ENCODE measurements around the gene AKAP13.

The AKAP13 gene

DNA sequence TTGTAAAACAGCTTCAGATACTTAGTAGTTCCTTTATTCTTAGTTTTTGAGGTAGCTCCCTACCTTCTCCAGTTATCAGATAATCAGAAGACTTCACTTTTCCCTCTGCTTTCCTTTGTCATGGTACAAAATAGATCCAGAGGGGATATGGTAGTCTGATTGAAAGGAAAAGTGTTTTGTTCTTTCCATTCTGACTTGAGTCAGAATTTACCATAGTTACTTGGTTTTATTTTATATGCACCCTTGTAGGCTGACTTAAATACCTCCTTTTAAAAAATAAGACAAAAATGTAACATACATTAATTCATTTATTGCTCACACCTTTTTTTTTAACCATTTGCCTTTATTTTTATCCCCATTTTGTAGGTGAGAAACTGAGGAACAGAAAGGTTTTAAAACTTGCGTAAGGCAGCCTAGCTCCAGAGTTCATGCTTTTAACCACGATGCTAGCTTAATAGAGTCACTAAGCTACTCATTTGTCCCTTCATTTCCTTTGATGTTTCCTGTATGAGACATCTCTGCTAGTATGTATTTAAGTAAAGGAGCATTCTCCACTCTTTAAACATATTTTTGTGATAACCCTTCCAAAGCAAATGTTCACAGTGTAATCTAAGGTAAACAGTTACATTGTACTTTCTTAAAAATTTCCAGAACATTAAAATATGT lies 226.9 kb downstream of the AKAP13 start:
- DNase-seq = no peak

DNA sequence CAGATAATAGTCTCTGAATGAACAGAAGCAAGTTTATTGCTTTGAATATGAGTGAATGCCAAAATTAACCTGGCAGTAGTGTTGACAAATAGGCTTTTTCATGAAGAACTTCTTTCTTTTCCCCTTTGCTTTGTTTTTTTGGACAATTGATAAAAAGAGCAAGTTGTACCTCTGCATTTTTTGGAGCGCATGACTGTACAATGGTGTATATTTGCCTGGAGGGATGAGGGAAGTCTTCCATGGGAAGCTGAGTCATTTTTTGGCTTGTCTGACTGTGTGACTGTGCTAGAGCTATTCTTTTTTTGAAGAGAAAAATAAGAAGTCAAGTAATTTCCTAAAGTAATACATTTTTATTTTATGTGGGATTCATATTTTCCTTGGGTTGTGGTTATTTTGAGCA lies 227.4 kb downstream of the AKAP13 start:
- DNase-seq = no peak

- no peak for DNase-seq
Measured at GRCh38 chr15:85609492-85609891, 229.1 kb downstream of the AKAP13 start.

GRCh38 chr15:85611361-85611760 lies 231.0 kb downstream of the AKAP13 start:
- no peak for DNase-seq

DNA sequence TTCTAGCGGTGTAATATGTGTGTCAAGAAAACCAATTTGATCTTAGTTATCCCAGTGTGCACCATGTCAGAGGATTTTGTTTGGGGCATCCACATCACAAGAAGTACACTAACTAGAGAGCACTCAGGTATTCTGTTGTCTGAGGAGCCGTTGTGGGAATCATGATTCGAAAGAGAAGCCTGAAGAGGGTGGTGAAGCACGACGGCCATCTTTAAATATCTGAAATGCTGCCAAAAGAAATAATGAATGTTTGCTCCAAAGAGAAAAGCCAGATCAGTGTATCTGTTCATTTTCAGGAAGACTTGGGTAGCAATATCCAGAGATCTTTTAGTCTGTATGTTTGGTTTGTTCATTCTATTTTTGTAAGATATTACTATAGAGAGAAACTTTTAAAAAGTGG lies 233.7 kb downstream of the AKAP13 start:
- no peak for DNase-seq

DNA sequence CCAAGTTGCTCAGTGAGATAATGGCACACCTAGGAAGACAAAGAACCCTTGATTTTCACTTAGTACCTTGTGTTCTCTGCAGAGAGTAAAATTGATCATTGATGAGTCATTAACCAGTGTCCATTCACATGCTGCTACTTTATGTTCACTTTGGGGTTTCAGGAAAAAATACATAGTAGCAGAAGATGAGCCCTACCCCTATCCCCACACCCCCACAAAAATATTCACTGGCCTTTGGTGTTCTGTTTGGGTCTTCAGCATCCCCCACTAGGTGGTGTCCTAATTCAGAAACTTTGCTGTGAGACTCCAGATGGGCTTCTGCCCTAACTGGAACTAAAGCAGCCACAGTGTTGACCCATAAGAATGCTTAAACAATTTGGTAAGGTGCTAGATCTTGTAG lies 235.5 kb downstream of the AKAP13 start:
- DNase-seq = peak; percentile 31

DNA sequence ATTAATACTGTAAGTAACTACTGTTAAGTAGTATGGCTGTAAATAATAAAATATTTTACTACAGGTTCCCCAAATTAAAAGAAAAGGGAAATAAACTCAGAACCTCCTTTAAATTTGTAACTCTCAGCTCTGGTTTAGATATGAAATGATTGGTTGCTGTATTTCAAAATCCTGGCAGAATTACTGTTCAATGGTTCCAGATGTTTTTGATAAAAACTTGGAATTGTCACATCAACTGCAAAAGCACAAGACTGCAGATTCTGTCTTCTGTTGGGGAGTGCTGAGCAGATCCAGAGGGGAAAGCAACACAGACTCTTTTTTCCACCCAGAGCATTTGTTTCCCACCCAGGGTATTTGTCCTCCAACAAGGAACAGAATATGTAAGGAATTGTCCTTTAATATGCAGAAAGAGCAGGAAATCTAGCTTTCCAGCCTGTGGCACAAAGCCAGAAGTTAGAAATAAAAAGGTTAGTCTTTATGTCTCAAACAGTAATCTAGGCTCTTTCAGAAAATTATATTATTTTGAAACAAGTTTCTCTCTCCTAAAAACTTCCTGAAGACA lies 236.2 kb downstream of the AKAP13 start:
- no peak for DNase-seq

DNA sequence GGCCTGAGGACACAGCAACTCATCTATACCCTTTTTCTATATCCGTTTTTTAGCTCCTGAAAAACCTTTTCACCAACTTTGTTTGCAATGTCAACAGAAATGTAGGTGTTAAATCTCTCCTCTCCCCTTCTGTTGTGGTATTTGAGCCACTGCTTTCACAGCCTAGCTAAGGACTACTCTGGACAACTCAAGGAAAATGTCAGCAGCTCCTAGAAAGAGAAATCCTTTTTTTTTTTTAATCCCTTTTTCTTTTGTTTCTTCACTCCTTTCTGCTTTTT lies 237.8 kb downstream of the AKAP13 start:
- no peak for DNase-seq

DNA sequence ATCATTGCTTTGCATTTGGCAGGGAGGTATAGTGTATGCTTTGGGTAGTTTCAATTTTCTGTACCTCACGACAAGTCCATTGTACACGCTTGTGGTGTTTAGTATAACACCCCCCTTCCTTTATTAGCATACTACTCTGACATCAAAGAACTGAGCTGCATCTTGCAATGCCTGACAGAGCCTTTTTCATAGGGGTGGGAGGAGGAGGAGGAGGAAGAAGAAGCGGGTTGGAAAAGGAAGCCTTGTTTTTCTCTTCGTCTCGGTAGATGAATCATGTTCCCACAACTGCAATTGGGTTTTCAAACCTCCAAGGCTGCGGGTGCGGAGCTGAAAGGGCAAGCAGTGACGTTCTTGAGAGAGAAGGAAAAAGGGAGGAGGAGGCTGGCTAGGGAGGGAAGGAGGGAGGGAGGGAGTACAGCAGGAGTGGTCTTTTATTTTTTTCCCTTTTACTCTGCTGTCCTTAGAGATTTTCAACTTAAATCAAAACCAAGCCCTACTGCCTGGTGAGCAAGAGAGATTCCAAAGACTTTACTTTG lies 238.6 kb downstream of the AKAP13 start:
- DNase-seq = peak; percentile 53

- DNase-seq = no peak
Measured at GRCh38 chr15:85619992-85620689, 239.7 kb downstream of the AKAP13 start.

- DNase-seq = no peak
Measured at GRCh38 chr15:85620690-85621049, 240.3 kb downstream of the AKAP13 start.

- DNase-seq = no peak
Measured at GRCh38 chr15:85621094-85621493, 240.7 kb downstream of the AKAP13 start.

- no peak for DNase-seq
Measured at GRCh38 chr15:85622221-85622831, 241.9 kb downstream of the AKAP13 start.

DNA sequence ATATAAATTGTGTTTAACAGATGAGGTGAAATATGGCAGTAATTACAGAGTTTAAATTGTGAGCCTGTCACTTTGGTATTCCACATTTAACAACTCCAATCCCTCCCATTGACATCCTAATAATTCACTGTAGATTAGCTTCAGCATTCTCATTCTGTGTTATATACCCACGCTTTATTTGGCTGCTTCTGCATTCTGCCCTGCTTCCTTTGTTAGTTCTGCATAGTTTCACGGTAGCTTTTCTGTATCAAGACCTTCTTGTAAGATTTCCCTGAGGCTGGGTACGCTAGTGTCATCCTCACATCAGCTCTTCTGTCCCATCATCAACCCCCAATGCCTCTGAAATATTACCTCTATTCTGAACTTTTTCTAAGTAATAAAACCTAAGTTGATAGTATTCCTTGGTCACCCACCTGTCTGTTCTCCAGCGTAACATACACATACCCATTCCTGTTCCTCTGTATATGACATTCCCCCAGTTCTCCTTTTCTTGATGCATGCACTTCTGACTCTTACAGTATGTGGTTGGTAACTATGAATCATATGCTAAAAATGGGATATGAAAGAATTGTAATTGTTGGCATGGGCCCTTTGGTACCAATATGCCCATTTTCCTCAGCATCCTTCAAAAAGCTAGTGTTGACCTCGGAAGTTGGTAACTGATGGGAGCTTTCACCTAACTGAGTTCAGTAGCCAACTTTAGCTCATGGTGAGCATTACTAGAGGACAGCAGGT lies 243.1 kb downstream of the AKAP13 start:
- no peak for DNase-seq

GRCh38 chr15:85624291-85624801 lies 243.9 kb downstream of the AKAP13 start:
- no peak for DNase-seq

GRCh38 chr15:85625166-85625830 lies 244.9 kb downstream of the AKAP13 start:
- no peak for DNase-seq

- DNase-seq = no peak
Measured at GRCh38 chr15:85625856-85626255, 245.5 kb downstream of the AKAP13 start.

- no peak for DNase-seq
Measured at GRCh38 chr15:85627213-85627935, 247.0 kb downstream of the AKAP13 start.

DNA sequence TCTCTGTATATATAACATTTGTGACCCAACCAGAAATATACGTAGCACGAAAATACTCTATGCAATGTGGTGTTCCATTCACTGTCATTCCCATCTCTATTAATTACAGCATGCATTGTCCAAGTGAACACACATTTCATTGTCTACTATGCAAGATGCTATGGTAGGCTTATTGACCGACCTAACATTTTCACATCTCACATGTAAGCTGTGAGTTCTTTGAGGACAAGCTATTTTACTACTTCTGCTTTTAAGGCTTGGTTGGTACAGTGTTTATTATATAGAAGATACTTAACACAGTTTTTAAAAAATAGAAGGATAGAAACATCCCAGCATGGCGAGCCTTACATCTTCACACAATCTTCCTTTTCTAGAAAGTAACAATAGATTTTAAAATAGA lies 249.9 kb downstream of the AKAP13 start:
- no peak for DNase-seq

DNA sequence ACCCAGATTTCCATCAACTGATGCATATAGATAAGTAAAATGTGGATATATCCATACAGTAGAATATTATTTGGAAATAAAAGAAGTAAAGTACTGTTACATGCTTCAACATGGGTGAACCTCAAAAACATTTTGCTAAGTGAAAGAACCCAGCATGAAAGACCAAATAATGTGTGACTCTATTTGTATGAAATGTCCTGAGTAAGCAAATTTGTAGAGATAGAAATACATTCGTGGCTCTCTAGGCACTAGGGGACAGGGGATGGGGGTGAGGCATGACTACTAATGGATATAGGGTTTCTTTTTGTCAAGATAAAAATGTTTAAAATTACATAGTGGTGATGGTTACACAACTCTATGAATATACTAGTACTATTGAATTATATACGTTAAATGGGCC lies 250.6 kb downstream of the AKAP13 start:
- DNase-seq = no peak

DNA sequence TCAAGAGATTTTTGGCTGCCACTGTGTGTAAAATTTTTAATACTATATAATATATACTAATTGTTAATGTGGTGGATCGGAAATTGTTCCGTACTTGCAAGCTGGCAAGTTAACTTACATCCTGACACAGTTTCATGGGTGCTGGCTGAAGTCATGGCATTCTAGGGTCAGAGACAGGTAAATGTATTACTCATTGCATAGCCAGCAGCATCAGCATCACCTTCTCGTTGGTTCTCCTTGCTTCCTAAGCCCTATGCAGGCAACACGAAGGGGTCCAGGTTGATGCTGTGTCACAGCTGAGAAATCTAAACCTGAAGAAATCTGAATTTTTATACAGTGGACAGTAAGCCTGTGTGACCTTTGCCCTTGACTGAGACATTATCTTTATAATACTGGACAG lies 251.6 kb downstream of the AKAP13 start:
- DNase-seq = no peak

DNA sequence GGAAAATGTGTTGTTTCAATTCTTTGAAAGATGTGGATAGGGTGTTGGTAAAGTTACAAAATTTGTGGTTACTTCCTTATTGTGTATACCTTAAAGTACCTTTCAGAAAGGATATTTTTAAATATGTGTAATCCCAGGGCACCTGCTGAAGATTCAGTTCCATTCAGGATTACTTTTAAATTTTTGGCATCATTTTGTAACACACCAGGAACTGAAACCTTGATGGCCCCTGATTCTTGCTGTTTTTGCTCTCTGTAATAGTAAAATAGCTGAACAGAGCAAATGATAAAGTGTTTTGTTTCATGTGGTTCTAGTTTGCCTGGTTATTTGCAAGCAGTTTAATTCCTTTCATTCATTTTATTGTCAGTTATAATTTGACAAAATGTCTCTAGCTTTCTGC lies 253.5 kb downstream of the AKAP13 start:
- no peak for DNase-seq

Data from midbrain (tissue), 1 donor.